HEK293 (cell line): ENCODE measurements around the gene PILRA.

Experiments used
- KLF7 ChIP-seq: fragments of 450-650 bp; formaldehyde crosslinking; IDR thresholded peaks from 2 replicates; pipeline ENCODE4 v1.5.1; 2016; ENCODE audit warnings: missing biosample characterization, missing genetic modification characterization, borderline replicate concordance
- KLF8 ChIP-seq: fragments of 450-650 bp; formaldehyde crosslinking; IDR thresholded peaks from 2 replicates; pipeline ENCODE4 v1.5.1; 2016; ENCODE audit warnings: missing biosample characterization, missing genetic modification characterization
- SP2 ChIP-seq: fragments of 450-650 bp; formaldehyde crosslinking; IDR thresholded peaks from 2 replicates; pipeline ENCODE4 v1.5.1; 2016; ENCODE audit warnings: missing biosample characterization, missing genetic modification characterization
- YY2 ChIP-seq: fragments of 450-650 bp; formaldehyde crosslinking; IDR thresholded peaks from 2 replicates; pipeline ENCODE4 v1.5.1; 2016; ENCODE audit warnings: missing biosample characterization, missing genetic modification characterization
- ZNF324 ChIP-seq: fragments of 450-650 bp; formaldehyde crosslinking; IDR thresholded peaks from 2 replicates; pipeline ENCODE4 v1.5.1; 2016; ENCODE audit warnings: missing biosample characterization, missing genetic modification characterization
- ZNF558 ChIP-seq: fragments of 450-650 bp; formaldehyde crosslinking; IDR thresholded peaks from 2 replicates; pipeline ENCODE4 v1.5.1; 2016; ENCODE audit warnings: missing biosample characterization, missing genetic modification characterization
- ZNF610 ChIP-seq: fragments of 450-650 bp; formaldehyde crosslinking; IDR thresholded peaks from 2 replicates; pipeline ENCODE4 v1.5.1; 2016; ENCODE audit warnings: missing biosample characterization, missing genetic modification characterization, borderline replicate concordance
- ZNF623 ChIP-seq: fragments of 450-650 bp; formaldehyde crosslinking; IDR thresholded peaks from 2 replicates; pipeline ENCODE4 v1.5.1; 2016; ENCODE audit warnings: missing biosample characterization, missing genetic modification characterization
- ZNF658 ChIP-seq: fragments of 450-650 bp; formaldehyde crosslinking; IDR thresholded peaks from 2 replicates; pipeline ENCODE4; 2016; ENCODE audit warnings: missing biosample characterization, missing genetic modification characterization
- ZSCAN18 ChIP-seq: fragments of 450-650 bp; formaldehyde crosslinking; IDR thresholded peaks from 2 replicates; pipeline ENCODE4 v1.5.1; 2016; ENCODE audit warnings: missing biosample characterization, missing genetic modification characterization
- ZSCAN23 ChIP-seq: fragments of 450-650 bp; formaldehyde crosslinking; IDR thresholded peaks from 2 replicates; pipeline ENCODE4 v1.5.1; 2016; ENCODE audit warnings: missing biosample characterization, missing genetic modification characterization
- ZSCAN30 ChIP-seq: fragments of 450-650 bp; IDR thresholded peaks from 2 replicates; pipeline ENCODE4 v1.5.1; 2018; ENCODE audit warnings: missing biosample characterization, mild to moderate bottlenecking, missing genetic modification characterization, moderate library complexity
- TF ChIP-seq, protein P1 (sequence below): fragments of 450-650 bp; formaldehyde crosslinking; IDR thresholded peaks from 2 replicates; pipeline ENCODE4 v1.5.1; 2016; ENCODE audit warnings: missing biosample characterization, missing genetic modification characterization
- TF ChIP-seq, protein P2 (sequence below): fragments of 450-650 bp; formaldehyde crosslinking; IDR thresholded peaks from 2 replicates; pipeline ENCODE4 v1.5.1; 2016; ENCODE audit warnings: missing biosample characterization, missing genetic modification characterization
- TF ChIP-seq, protein P3 (sequence below): fragments of 450-650 bp; formaldehyde crosslinking; IDR thresholded peaks from 2 replicates; pipeline ENCODE4 v1.5.1; 2016; ENCODE audit warnings: missing biosample characterization, missing genetic modification characterization

The PILRA gene

GRCh38 chr7:100428967-100429636, 55.8 kb downstream of the PILRA start (continued):
- 0 out of 2 replicates have a peak, but pooled peaks have one; percentile 56 for TF ChIP-seq ZSCAN18 (tag by site-specific recombination)
- TF ChIP-seq SP2 (tag by site-specific recombination): peak; percentile 89
- no peak; the same call in 1 of the 2 replicates for TF ChIP-seq YY2 (tag by site-specific recombination)
- TF ChIP-seq ZNF623: 0 out of 2 replicates have a peak, but pooled peaks have one; percentile 41
- no peak; the same call in 1 of the 2 replicates for TF ChIP-seq ZNF558
- TF ChIP-seq ZSCAN23 (tag by site-specific recombination): peak; percentile 80
- TF ChIP-seq ZNF658 (tag by site-specific recombination): no peak
- no peak; the same call in 1 of the 2 replicates for TF ChIP-seq ZNF324
- TF ChIP-seq, protein P1, sequence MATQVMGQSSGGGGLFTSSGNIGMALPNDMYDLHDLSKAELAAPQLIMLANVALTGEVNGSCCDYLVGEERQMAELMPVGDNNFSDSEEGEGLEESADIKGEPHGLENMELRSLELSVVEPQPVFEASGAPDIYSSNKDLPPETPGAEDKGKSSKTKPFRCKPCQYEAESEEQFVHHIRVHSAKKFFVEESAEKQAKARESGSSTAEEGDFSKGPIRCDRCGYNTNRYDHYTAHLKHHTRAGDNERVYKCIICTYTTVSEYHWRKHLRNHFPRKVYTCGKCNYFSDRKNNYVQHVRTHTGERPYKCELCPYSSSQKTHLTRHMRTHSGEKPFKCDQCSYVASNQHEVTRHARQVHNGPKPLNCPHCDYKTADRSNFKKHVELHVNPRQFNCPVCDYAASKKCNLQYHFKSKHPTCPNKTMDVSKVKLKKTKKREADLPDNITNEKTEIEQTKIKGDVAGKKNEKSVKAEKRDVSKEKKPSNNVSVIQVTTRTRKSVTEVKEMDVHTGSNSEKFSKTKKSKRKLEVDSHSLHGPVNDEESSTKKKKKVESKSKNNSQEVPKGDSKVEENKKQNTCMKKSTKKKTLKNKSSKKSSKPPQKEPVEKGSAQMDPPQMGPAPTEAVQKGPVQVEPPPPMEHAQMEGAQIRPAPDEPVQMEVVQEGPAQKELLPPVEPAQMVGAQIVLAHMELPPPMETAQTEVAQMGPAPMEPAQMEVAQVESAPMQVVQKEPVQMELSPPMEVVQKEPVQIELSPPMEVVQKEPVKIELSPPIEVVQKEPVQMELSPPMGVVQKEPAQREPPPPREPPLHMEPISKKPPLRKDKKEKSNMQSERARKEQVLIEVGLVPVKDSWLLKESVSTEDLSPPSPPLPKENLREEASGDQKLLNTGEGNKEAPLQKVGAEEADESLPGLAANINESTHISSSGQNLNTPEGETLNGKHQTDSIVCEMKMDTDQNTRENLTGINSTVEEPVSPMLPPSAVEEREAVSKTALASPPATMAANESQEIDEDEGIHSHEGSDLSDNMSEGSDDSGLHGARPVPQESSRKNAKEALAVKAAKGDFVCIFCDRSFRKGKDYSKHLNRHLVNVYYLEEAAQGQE: 0 out of 2 replicates have a peak, but pooled peaks have one; percentile 5
- TF ChIP-seq, protein P2, sequence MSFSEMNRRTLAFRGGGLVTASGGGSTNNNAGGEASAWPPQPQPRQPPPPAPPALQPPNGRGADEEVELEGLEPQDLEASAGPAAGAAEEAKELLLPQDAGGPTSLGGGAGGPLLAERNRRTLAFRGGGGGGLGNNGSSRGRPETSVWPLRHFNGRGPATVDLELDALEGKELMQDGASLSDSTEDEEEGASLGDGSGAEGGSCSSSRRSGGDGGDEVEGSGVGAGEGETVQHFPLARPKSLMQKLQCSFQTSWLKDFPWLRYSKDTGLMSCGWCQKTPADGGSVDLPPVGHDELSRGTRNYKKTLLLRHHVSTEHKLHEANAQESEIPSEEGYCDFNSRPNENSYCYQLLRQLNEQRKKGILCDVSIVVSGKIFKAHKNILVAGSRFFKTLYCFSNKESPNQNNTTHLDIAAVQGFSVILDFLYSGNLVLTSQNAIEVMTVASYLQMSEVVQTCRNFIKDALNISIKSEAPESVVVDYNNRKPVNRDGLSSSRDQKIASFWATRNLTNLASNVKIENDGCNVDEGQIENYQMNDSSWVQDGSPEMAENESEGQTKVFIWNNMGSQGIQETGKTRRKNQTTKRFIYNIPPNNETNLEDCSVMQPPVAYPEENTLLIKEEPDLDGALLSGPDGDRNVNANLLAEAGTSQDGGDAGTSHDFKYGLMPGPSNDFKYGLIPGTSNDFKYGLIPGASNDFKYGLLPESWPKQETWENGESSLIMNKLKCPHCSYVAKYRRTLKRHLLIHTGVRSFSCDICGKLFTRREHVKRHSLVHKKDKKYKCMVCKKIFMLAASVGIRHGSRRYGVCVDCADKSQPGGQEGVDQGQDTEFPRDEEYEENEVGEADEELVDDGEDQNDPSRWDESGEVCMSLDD (tag by site-specific recombination): peak; percentile 8
- TF ChIP-seq, protein P3, sequence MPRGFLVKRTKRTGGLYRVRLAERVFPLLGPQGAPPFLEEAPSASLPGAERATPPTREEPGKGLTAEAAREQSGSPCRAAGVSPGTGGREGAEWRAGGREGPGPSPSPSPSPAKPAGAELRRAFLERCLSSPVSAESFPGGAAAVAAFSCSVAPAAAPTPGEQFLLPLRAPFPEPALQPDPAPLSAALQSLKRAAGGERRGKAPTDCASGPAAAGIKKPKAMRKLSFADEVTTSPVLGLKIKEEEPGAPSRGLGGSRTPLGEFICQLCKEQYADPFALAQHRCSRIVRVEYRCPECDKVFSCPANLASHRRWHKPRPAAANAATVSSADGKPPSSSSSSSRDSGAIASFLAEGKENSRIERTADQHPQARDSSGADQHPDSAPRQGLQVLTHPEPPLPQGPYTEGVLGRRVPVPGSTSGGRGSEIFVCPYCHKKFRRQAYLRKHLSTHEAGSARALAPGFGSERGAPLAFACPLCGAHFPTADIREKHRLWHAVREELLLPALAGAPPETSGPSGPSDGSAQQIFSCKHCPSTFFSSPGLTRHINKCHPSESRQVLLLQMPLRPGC: peak; percentile 76; the same call in 1 of the 2 replicates
- peak; percentile 93 for TF ChIP-seq KLF8 (tag by site-specific recombination)
- TF ChIP-seq ZSCAN30 (tag by site-specific recombination): peak; percentile 5
- peak; percentile 78; the same call in 1 of the 2 replicates for TF ChIP-seq KLF7 (tag by site-specific recombination)
- TF ChIP-seq ZNF610 (tag by site-specific recombination): peak; percentile 23; the same call in 1 of the 2 replicates
